NB4 (cell line): ENCODE data around the gene FIS1.

ENCODE experiments used
- CTCF ChIP-seq: IDR thresholded peaks from one replicate; pipeline ENCODE4 v1.5.1; 2012; ENCODE audit warnings: low read depth, low read length
- MYC ChIP-seq: IDR thresholded peaks from 2 replicates; pipeline ENCODE4 v1.6.1; 2011; ENCODE audit warnings: low read depth, low read length
- POLR2A ChIP-seq: IDR thresholded peaks from 2 replicates; pipeline ENCODE4 v1.6.1; 2011; ENCODE audit warnings: mild to moderate bottlenecking; ENCODE audit not compliant: insufficient read length; ENCODE audit errors: extremely low read depth

- no peak for TF ChIP-seq CTCF
- TF ChIP-seq MYC: no peak
- TF ChIP-seq POLR2A: no peak
Measured at GRCh38 chr7:101226721-101227120, 18.2 kb downstream of the FIS1 start.
